DMS53 treated with DMSO at 0.1 percent for 48 hours (cell line): Measurements from ENCODE around the gene SAMD4A.
"Not testable (repeated sequence)": the region's sequence is repeated elsewhere in the genome, so short reads cannot be mapped to it uniquely, and the experiment has no call there.

ENCODE experiments used
- DNase-seq: peaks from one replicate; lab custom pipeline; 2025; ENCODE audit not compliant: unreplicated experiment; lab: John Stamatoyannopoulos, UW

Gene SAMD4A

GRCh38 chr14:54792288-54792687 is 225.4 kb downstream of the SAMD4A start:
- no peak for DNase-seq

- no peak for DNase-seq
Measured at GRCh38 chr14:54794159-54794558, 227.2 kb downstream of the SAMD4A start.

- DNase-seq = no peak
Measured at GRCh38 chr14:54794796-54795195, 227.9 kb downstream of the SAMD4A start.

- DNase-seq = no peak
Measured at GRCh38 chr14:54796961-54797360, 230.0 kb downstream of the SAMD4A start.

- DNase-seq = no peak
Measured at GRCh38 chr14:54797556-54797955, 230.6 kb downstream of the SAMD4A start.

GRCh38 chr14:54797986-54798385 is 231.1 kb downstream of the SAMD4A start:
- DNase-seq = no peak

GRCh38 chr14:54798465-54799124 is 231.7 kb downstream of the SAMD4A start:
- no peak for DNase-seq

GRCh38 chr14:54801482-54801881 is 234.6 kb downstream of the SAMD4A start:
- DNase-seq = not testable (repeated sequence)

GRCh38 chr14:54803396-54803795 is 236.5 kb downstream of the SAMD4A start:
- DNase-seq = no peak

GRCh38 chr14:54803926-54804537 is 237.1 kb downstream of the SAMD4A start:
- DNase-seq = no peak

- DNase-seq = no peak
Measured at GRCh38 chr14:54804538-54805041, 237.7 kb downstream of the SAMD4A start.

- DNase-seq = no peak
Measured at GRCh38 chr14:54805070-54805444, 238.1 kb downstream of the SAMD4A start.

GRCh38 chr14:54805445-54806322 is 238.8 kb downstream of the SAMD4A start:
- peak; percentile 81 for DNase-seq

- no peak for DNase-seq
Measured at GRCh38 chr14:54806616-54807015, 239.7 kb downstream of the SAMD4A start.

GRCh38 chr14:54807428-54807827 is 240.5 kb downstream of the SAMD4A start:
- no peak for DNase-seq

GRCh38 chr14:54807881-54808280 is 241.0 kb downstream of the SAMD4A start:
- DNase-seq = no peak

GRCh38 chr14:54808326-54809161 is 241.6 kb downstream of the SAMD4A start:
- DNase-seq = no peak

GRCh38 chr14:54809767-54810166 is 242.8 kb downstream of the SAMD4A start:
- DNase-seq = no peak

- no peak for DNase-seq
Measured at GRCh38 chr14:54812617-54813016, 245.7 kb downstream of the SAMD4A start.

GRCh38 chr14:54813081-54813480 is 246.2 kb downstream of the SAMD4A start:
- DNase-seq = no peak

GRCh38 chr14:54814076-54814475 is 247.1 kb downstream of the SAMD4A start:
- no peak for DNase-seq
